Measurements from ENCODE around the gene RBMX.

RBMX gene

GRCh38 chrX:136862546-136862945 lies 18.0 kb downstream of the RBMX start:
- Histone ChIP-seq H3K27me3 (replicated peaks in 2 of 5; ENCODE audit: control insufficient read depth in 4 of 5, insufficient read depth in 5 of 5, low read length in 4 of 5) (no peaks in the 10 kb centered on the region), H3K9me3 (ENCODE audit: control extremely low read depth in 1 of 5, control insufficient read depth in 4 of 5, insufficient read depth in 2 of 5, low read depth in 1 of 5, low read length in 4 of 5) (no peaks in the 10 kb centered on the region), H3K4me1 (ENCODE audit: control extremely low read depth in 1 of 4, control insufficient read depth in 4 of 4, insufficient read depth in 4 of 4, low read length in 3 of 4) (no peaks in the 10 kb centered on the region), H3K36me3 (ENCODE audit: control insufficient read depth in 4 of 4, insufficient read depth in 4 of 4, low read length in 3 of 4) (peaks cover 0 to 24% (median 8%) of the 10 kb centered on the region in 4 experiments), H3K27ac (ENCODE audit: insufficient read depth in 1 of 2, low read depth in 1 of 2, low read length in 2 of 2, poor library complexity in 1 of 2, severe bottlenecking in 2 of 2) (no peak overlapping the region), H3K4me3 (ENCODE audit: control insufficient read depth in 1 of 7, extremely low read depth in 1 of 7, insufficient read depth in 4 of 7, low read depth in 2 of 7, low read length in 6 of 7) (no peak overlapping the region)
- DNase-seq: no peak
- WGBS (ENCODE audit: insufficient coverage): 80% methylated on average over 5 of the region's 5 CpGs
- ChIA-PET POLR2A (interaction anchor here (1.5 kb wide), 1 partner anchor 18 kb away, joined by 3 read pairs; the partner anchor contains the start of gene RBMX), CTCF (interaction anchor here (0.6 kb wide), 1 partner anchor 19 kb away, joined by 3 read pairs; no protein-coding TSS in a partner anchor)

GRCh38 chrX:136861877-136862276 lies 18.6 kb downstream of the RBMX start:
- no peak for DNase-seq
- no peak overlapping the region for H3K27ac ChIP-seq (ENCODE audit: insufficient read depth in 1 of 2, low read depth in 1 of 2, low read length in 2 of 2, poor library complexity in 1 of 2, severe bottlenecking in 2 of 2)
- peaks cover 0 to 21% (median 7%) of the 10 kb centered on the region in 4 experiments for H3K36me3 ChIP-seq (ENCODE audit: control insufficient read depth in 4 of 4, insufficient read depth in 4 of 4, low read length in 3 of 4)
- H3K4me1 ChIP-seq (ENCODE audit: control extremely low read depth in 1 of 4, control insufficient read depth in 4 of 4, insufficient read depth in 4 of 4, low read length in 3 of 4): no peaks in the 10 kb centered on the region
- no peaks in the 10 kb centered on the region for H3K9me3 ChIP-seq (ENCODE audit: control extremely low read depth in 1 of 5, control insufficient read depth in 4 of 5, insufficient read depth in 2 of 5, low read depth in 1 of 5, low read length in 4 of 5)
- no peak overlapping the region for H3K4me3 ChIP-seq (ENCODE audit: control insufficient read depth in 1 of 7, extremely low read depth in 1 of 7, insufficient read depth in 4 of 7, low read depth in 2 of 7, low read length in 6 of 7)
- H3K27me3 ChIP-seq (replicated peaks in 2 of 5; ENCODE audit: control insufficient read depth in 4 of 5, insufficient read depth in 5 of 5, low read length in 4 of 5): no peaks in the 10 kb centered on the region
- WGBS (ENCODE audit: insufficient coverage): no CpG with 5 or more reads among the region's 1 CpG
- CTCF ChIA-PET: no interaction called here
- POLR2A ChIA-PET: interaction anchor here (1.5 kb wide), 1 partner anchor 19 kb away, joined by 3 read pairs; the partner anchor contains the start of gene RBMX

GRCh38 chrX:136858007-136858756 lies 22.3 kb downstream of the RBMX start:
- Histone ChIP-seq H3K4me3 (ENCODE audit: control insufficient read depth in 1 of 7, extremely low read depth in 1 of 7, insufficient read depth in 4 of 7, low read depth in 2 of 7, low read length in 6 of 7) (no peak overlapping the region), H3K27me3 (replicated peaks in 2 of 5; ENCODE audit: control insufficient read depth in 4 of 5, insufficient read depth in 5 of 5, low read length in 4 of 5) (no peaks in the 10 kb centered on the region), H3K4me1 (ENCODE audit: control extremely low read depth in 1 of 4, control insufficient read depth in 4 of 4, insufficient read depth in 4 of 4, low read length in 3 of 4) (no peaks in the 10 kb centered on the region), H3K36me3 (ENCODE audit: control insufficient read depth in 4 of 4, insufficient read depth in 4 of 4, low read length in 3 of 4) (peaks cover 0 to 20% (median 9%) of the 10 kb centered on the region in 4 experiments), H3K9me3 (ENCODE audit: control extremely low read depth in 1 of 5, control insufficient read depth in 4 of 5, insufficient read depth in 2 of 5, low read depth in 1 of 5, low read length in 4 of 5) (no peaks in the 10 kb centered on the region), H3K27ac (ENCODE audit: insufficient read depth in 1 of 2, low read depth in 1 of 2, low read length in 2 of 2, poor library complexity in 1 of 2, severe bottlenecking in 2 of 2) (no peak overlapping the region)
- WGBS (ENCODE audit: insufficient coverage): 86% methylated on average over 4 of the region's 4 CpGs
- ChIA-PET POLR2A (no interaction called here), CTCF (no interaction called here)
- no peak for DNase-seq

- ChIA-PET CTCF (no interaction called here), POLR2A (interaction anchor here (0.6 kb wide), 1 partner anchor 123 kb away, joined by 3 read pairs; no protein-coding TSS in a partner anchor)
- Histone ChIP-seq H3K27ac (ENCODE audit: insufficient read depth in 1 of 2, low read depth in 1 of 2, low read length in 2 of 2, poor library complexity in 1 of 2, severe bottlenecking in 2 of 2) (no peak overlapping the region), H3K36me3 (ENCODE audit: control insufficient read depth in 4 of 4, insufficient read depth in 4 of 4, low read length in 3 of 4) (peaks cover 0 to 11% (median 3%) of the 10 kb centered on the region in 4 experiments), H3K27me3 (replicated peaks in 2 of 5; ENCODE audit: control insufficient read depth in 4 of 5, insufficient read depth in 5 of 5, low read length in 4 of 5) (no peaks in the 10 kb centered on the region), H3K9me3 (ENCODE audit: control extremely low read depth in 1 of 5, control insufficient read depth in 4 of 5, insufficient read depth in 2 of 5, low read depth in 1 of 5, low read length in 4 of 5) (no peaks in the 10 kb centered on the region), H3K4me1 (ENCODE audit: control extremely low read depth in 1 of 4, control insufficient read depth in 4 of 4, insufficient read depth in 4 of 4, low read length in 3 of 4) (no peaks in the 10 kb centered on the region), H3K4me3 (ENCODE audit: control insufficient read depth in 1 of 7, extremely low read depth in 1 of 7, insufficient read depth in 4 of 7, low read depth in 2 of 7, low read length in 6 of 7) (no peak overlapping the region)
- 93% methylated on average over 5 of the region's 6 CpGs for WGBS (ENCODE audit: insufficient coverage)
- no peak for DNase-seq
These were observed 24.0 kb downstream of the RBMX start for GRCh38 chrX:136856551-136856950.

GRCh38 chrX:136856050-136856449 lies 24.5 kb downstream of the RBMX start:
- WGBS (ENCODE audit: insufficient coverage): 96% methylated on average over 4 of the region's 8 CpGs
- Histone ChIP-seq H3K36me3 (ENCODE audit: control insufficient read depth in 4 of 4, insufficient read depth in 4 of 4, low read length in 3 of 4) (peaks cover 0 to 11% (median 2%) of the 10 kb centered on the region in 4 experiments), H3K27ac (ENCODE audit: insufficient read depth in 1 of 2, low read depth in 1 of 2, low read length in 2 of 2, poor library complexity in 1 of 2, severe bottlenecking in 2 of 2) (no peak overlapping the region), H3K27me3 (replicated peaks in 2 of 5; ENCODE audit: control insufficient read depth in 4 of 5, insufficient read depth in 5 of 5, low read length in 4 of 5) (no peaks in the 10 kb centered on the region), H3K4me1 (ENCODE audit: control extremely low read depth in 1 of 4, control insufficient read depth in 4 of 4, insufficient read depth in 4 of 4, low read length in 3 of 4) (no peaks in the 10 kb centered on the region), H3K9me3 (ENCODE audit: control extremely low read depth in 1 of 5, control insufficient read depth in 4 of 5, insufficient read depth in 2 of 5, low read depth in 1 of 5, low read length in 4 of 5) (no peaks in the 10 kb centered on the region), H3K4me3 (ENCODE audit: control insufficient read depth in 1 of 7, extremely low read depth in 1 of 7, insufficient read depth in 4 of 7, low read depth in 2 of 7, low read length in 6 of 7) (no peak overlapping the region)
- POLR2A ChIA-PET: no interaction called here
- CTCF ChIA-PET: no interaction called here
- no peak for DNase-seq

- ChIA-PET POLR2A (no interaction called here), CTCF (no interaction called here)
- no peak for DNase-seq
- Histone ChIP-seq H3K27me3 (replicated peaks in 2 of 5; ENCODE audit: control insufficient read depth in 4 of 5, insufficient read depth in 5 of 5, low read length in 4 of 5) (no peaks in the 10 kb centered on the region), H3K27ac (ENCODE audit: insufficient read depth in 1 of 2, low read depth in 1 of 2, low read length in 2 of 2, poor library complexity in 1 of 2, severe bottlenecking in 2 of 2) (no peak overlapping the region), H3K9me3 (ENCODE audit: control extremely low read depth in 1 of 5, control insufficient read depth in 4 of 5, insufficient read depth in 2 of 5, low read depth in 1 of 5, low read length in 4 of 5) (no peaks in the 10 kb centered on the region), H3K36me3 (ENCODE audit: control insufficient read depth in 4 of 4, insufficient read depth in 4 of 4, low read length in 3 of 4) (peaks cover 0 to 15% (median 8%) of the 10 kb centered on the region in 4 experiments), H3K4me1 (ENCODE audit: control extremely low read depth in 1 of 4, control insufficient read depth in 4 of 4, insufficient read depth in 4 of 4, low read length in 3 of 4) (no peaks in the 10 kb centered on the region), H3K4me3 (ENCODE audit: control insufficient read depth in 1 of 7, extremely low read depth in 1 of 7, insufficient read depth in 4 of 7, low read depth in 2 of 7, low read length in 6 of 7) (no peak overlapping the region)
- no CpG with 5 or more reads among the region's 3 CpGs for WGBS (ENCODE audit: insufficient coverage)
These were observed 29.0 kb downstream of the RBMX start for GRCh38 chrX:136851526-136851925.

GRCh38 chrX:136850441-136851175 lies 29.9 kb downstream of the RBMX start:
- H3K4me1 ChIP-seq (ENCODE audit: control extremely low read depth in 1 of 4, control insufficient read depth in 4 of 4, insufficient read depth in 4 of 4, low read length in 3 of 4): no peaks in the 10 kb centered on the region
- POLR2A ChIA-PET: no interaction called here
- no peak overlapping the region for H3K4me3 ChIP-seq (ENCODE audit: control insufficient read depth in 1 of 7, extremely low read depth in 1 of 7, insufficient read depth in 4 of 7, low read depth in 2 of 7, low read length in 6 of 7)
- H3K36me3 ChIP-seq (ENCODE audit: control insufficient read depth in 4 of 4, insufficient read depth in 4 of 4, low read length in 3 of 4): peaks cover 0 to 15% (median 8%) of the 10 kb centered on the region in 4 experiments
- no peaks in the 10 kb centered on the region for H3K9me3 ChIP-seq (ENCODE audit: control extremely low read depth in 1 of 5, control insufficient read depth in 4 of 5, insufficient read depth in 2 of 5, low read depth in 1 of 5, low read length in 4 of 5)
- DNase-seq: no peak
- CTCF ChIA-PET: no interaction called here
- 72% methylated on average over 8 of the region's 9 CpGs for WGBS (ENCODE audit: insufficient coverage)
- no peaks in the 10 kb centered on the region for H3K27me3 ChIP-seq (replicated peaks in 2 of 5; ENCODE audit: control insufficient read depth in 4 of 5, insufficient read depth in 5 of 5, low read length in 4 of 5)
- H3K27ac ChIP-seq (ENCODE audit: insufficient read depth in 1 of 2, low read depth in 1 of 2, low read length in 2 of 2, poor library complexity in 1 of 2, severe bottlenecking in 2 of 2): no peak overlapping the region
